ENCODE results near the gene FCRL6.
A peak's percentile ranks its signal among the peaks of the same experiment; 100 is the strongest.

GRCh38 chr1:159854693-159855192 lies 52.6 kb downstream of the FCRL6 start:
- TF ChIP-seq POLR2AphosphoS5 (IDR thresholded peaks at IDR 0.05) (peak; percentile 81), CTCF (IDR thresholded peaks at IDR 0.05) (peak in 3 of 4 experiments; percentile 42 to 45 (median 44)), EP300 (IDR thresholded peaks at IDR 0.05) (no peak), POLR2A (IDR thresholded peaks at IDR 0.05) (peak; percentile 80 to 88)
